ENCODE measurements around the gene TARS2. TPM values are rescaled to one million over a fixed set of nuclear protein-coding genes. Genes with fewer than 3 reads are reported as not detected.

Gene TARS2
- total and polyA plus RNA-seq, 2 of the 13 experiments (the other 11 are each of a cell fraction or from before 2014, with no cell fraction given), result 21.3 to 22.8 TPM

DNA sequence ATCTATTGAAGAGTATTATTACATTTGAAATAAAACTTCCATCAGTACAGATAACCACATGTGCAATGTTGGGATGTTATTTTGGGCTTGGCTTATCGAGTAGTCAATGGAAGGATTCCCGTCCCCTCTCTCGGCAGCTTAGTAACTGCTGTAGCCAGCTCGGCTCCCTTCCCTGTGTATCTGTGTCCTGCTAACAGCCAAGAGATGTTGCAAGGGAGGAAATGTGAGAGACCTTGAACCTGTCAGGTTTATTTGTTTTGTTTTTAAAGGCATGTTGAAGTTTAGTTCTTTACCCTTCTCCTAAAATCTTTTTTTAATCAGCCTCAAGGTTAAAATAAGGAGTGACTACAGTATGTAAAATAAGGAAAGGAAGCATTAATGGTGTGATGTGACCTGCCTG is 13.6 kb upstream of the TARS2 start (continued):
- peak; percentile 35; the same call in 1 of the 2 replicates for TF ChIP-seq HNF1A (IDR thresholded peaks at IDR 0.05; ENCODE audit: low read depth)
- TF ChIP-seq HNF1A (CRISPR knock-in tag; IDR thresholded peaks at IDR 0.05; ENCODE audit: borderline replicate concordance), result peak; percentile 49; the same call in 1 of the 2 replicates
- no peak for TF ChIP-seq RELA (CRISPR knock-in tag; IDR thresholded peaks at IDR 0.05)
- TF ChIP-seq, protein P1, sequence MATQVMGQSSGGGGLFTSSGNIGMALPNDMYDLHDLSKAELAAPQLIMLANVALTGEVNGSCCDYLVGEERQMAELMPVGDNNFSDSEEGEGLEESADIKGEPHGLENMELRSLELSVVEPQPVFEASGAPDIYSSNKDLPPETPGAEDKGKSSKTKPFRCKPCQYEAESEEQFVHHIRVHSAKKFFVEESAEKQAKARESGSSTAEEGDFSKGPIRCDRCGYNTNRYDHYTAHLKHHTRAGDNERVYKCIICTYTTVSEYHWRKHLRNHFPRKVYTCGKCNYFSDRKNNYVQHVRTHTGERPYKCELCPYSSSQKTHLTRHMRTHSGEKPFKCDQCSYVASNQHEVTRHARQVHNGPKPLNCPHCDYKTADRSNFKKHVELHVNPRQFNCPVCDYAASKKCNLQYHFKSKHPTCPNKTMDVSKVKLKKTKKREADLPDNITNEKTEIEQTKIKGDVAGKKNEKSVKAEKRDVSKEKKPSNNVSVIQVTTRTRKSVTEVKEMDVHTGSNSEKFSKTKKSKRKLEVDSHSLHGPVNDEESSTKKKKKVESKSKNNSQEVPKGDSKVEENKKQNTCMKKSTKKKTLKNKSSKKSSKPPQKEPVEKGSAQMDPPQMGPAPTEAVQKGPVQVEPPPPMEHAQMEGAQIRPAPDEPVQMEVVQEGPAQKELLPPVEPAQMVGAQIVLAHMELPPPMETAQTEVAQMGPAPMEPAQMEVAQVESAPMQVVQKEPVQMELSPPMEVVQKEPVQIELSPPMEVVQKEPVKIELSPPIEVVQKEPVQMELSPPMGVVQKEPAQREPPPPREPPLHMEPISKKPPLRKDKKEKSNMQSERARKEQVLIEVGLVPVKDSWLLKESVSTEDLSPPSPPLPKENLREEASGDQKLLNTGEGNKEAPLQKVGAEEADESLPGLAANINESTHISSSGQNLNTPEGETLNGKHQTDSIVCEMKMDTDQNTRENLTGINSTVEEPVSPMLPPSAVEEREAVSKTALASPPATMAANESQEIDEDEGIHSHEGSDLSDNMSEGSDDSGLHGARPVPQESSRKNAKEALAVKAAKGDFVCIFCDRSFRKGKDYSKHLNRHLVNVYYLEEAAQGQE (IDR thresholded peaks at IDR 0.05; ENCODE audit: borderline replicate concordance in 1 of 2, low read depth in 1 of 2, low read length in 2 of 2), result no peak
- no peak for TF ChIP-seq TBP (CRISPR knock-in tag; IDR thresholded peaks at IDR 0.05)
- TF ChIP-seq PRPF4 (IDR thresholded peaks at IDR 0.05; ENCODE audit: low read depth, low read length, poor library complexity, severe bottlenecking), result no peak
- TF ChIP-seq ZNF331 (CRISPR knock-in tag; IDR thresholded peaks at IDR 0.05), result peak; percentile 66; the same call in 1 of the 2 replicates
- TF ChIP-seq ZFP62 (CRISPR knock-in tag; IDR thresholded peaks at IDR 0.05), result no peak
- no peak for TF ChIP-seq SP2 (CRISPR knock-in tag; IDR thresholded peaks at IDR 0.05)
- TF ChIP-seq GFI1 (CRISPR knock-in tag; IDR thresholded peaks at IDR 0.05; ENCODE audit: borderline replicate concordance), result peak; percentile 59
- no peak for TF ChIP-seq ZNF7 (CRISPR knock-in tag; IDR thresholded peaks at IDR 0.05)
- TF ChIP-seq CEBPZ (IDR thresholded peaks at IDR 0.05; ENCODE audit: low read length), result no peak
- TF ChIP-seq ZNF773 (CRISPR knock-in tag; IDR thresholded peaks at IDR 0.05; ENCODE audit: borderline replicate concordance), result no peak
- peak; percentile 15; the same call in 1 of the 2 replicates for TF ChIP-seq STAG1 (CRISPR knock-in tag; IDR thresholded peaks at IDR 0.05)
- TF ChIP-seq TBX2 (CRISPR knock-in tag; IDR thresholded peaks at IDR 0.05; ENCODE audit: borderline replicate concordance), result peak; percentile 44; the same call in 1 of the 2 replicates
- TF ChIP-seq SOX5 (CRISPR knock-in tag; IDR thresholded peaks at IDR 0.05; ENCODE audit: borderline replicate concordance), result peak; percentile 76
- peak; percentile 71; the same call in 1 of the 2 replicates for TF ChIP-seq ISL2 (CRISPR knock-in tag; IDR thresholded peaks at IDR 0.05)
- peak; percentile 88 for TF ChIP-seq RXRB (CRISPR knock-in tag; IDR thresholded peaks at IDR 0.05; ENCODE audit: borderline replicate concordance)
- no peak for TF ChIP-seq ZNF460 (CRISPR knock-in tag; IDR thresholded peaks at IDR 0.05; ENCODE audit: borderline replicate concordance)
- TF ChIP-seq CEBPB (IDR thresholded peaks at IDR 0.05; ENCODE audit: borderline replicate concordance, low read depth, low read length), result peak; percentile 93
- no peak for TF ChIP-seq ZNF207 (IDR thresholded peaks at IDR 0.05; ENCODE audit: borderline replicate concordance)
